ENCODE results near the gene CLDN8. TPM values are rescaled to one million over a fixed set of nuclear protein-coding genes. Genes with fewer than 3 reads are reported as not detected.

Gene CLDN8
- total RNA-seq, 2 donors from 2014 or later: not detected

DNA sequence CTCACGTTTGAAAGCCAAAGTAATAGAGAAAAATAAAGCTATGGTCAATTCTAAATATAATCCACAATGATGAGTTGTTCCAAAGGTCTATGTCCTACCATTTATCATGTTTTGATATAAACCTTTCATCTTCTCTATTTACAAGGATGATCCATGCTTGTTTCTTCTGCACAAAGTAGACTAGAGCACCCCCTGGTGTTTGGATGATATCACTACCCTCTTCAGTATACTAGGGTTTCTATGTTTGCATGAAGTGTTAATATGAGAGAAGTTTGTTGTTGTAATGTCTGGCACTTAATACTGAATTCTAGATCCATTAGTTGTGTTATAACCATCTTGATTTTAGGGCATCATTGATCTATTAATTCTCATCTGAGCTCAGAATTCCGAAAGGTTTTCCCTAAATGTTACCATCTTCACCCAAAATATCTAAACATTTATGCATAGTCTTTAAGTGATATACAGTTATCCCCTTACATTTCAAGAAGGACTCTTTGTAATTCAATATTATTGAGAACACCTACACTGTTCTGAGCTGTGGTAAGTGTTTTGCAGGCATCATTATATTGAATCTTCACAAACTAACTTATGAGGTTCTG, 21.1 kb downstream of the CLDN8 start:
- peak; percentile 54 for DNase-seq
- WGBS, 2 experiments (ENCODE audit: insufficient coverage in 1 of 2, insufficient read length in 1 of 2): 86% methylated on average over 1 of the region's 2 CpGs; no CpG with 5 or more reads in 1 of the 2 experiments

DNA sequence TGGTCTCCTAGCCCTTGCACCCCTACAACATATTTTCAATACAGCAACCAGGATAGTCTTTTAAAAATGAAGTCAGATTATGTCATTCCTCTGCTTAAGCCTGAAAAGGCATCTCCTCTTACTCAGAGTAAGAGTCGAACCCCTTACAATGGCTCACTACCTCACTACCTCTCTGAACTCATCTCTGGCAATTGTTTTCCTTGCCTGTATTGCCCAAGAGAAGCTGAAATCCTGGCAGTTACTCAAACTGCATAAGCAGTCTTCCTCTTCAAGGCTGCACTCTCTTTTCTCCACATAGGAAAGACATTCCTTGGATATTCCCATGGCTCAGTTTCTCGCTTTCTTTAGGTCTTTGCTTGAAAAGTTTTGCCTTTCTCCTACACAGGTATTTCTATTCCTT, 22.7 kb downstream of the CLDN8 start:
- Mint-ChIP-seq H3K36me3 (ENCODE audit: low read depth) (no peaks in the 10 kb centered on the region), H3K4me3 (no peak overlapping the region), H3K4me1 (no peaks in the 10 kb centered on the region), H3K27me3 (ENCODE audit: insufficient read depth) (no peaks in the 10 kb centered on the region), H3K9me3 (no peaks in the 10 kb centered on the region), H3K27ac (no peak overlapping the region)
- H3K27me3 ChIP-seq (ENCODE audit: control insufficient read depth, insufficient read depth, low read length, poor library complexity, severe bottlenecking): no peaks in the 10 kb centered on the region
- no peak overlapping the region for H3K27ac ChIP-seq (ENCODE audit: low read depth, low read length)
- H3K36me3 ChIP-seq (ENCODE audit: control insufficient read depth, insufficient read depth, low read length): no peaks in the 10 kb centered on the region
- H3K4me3 ChIP-seq (ENCODE audit: low read length): no peak overlapping the region
- H3K9me3 ChIP-seq (ENCODE audit: control insufficient read depth, low read length): no peaks in the 10 kb centered on the region
- DNase-seq: no peak
- no peak overlapping the region for H3K9ac ChIP-seq (ENCODE audit: extremely low read depth, low read length, poor library complexity, severe bottlenecking)
- TF ChIP-seq, protein P1, sequence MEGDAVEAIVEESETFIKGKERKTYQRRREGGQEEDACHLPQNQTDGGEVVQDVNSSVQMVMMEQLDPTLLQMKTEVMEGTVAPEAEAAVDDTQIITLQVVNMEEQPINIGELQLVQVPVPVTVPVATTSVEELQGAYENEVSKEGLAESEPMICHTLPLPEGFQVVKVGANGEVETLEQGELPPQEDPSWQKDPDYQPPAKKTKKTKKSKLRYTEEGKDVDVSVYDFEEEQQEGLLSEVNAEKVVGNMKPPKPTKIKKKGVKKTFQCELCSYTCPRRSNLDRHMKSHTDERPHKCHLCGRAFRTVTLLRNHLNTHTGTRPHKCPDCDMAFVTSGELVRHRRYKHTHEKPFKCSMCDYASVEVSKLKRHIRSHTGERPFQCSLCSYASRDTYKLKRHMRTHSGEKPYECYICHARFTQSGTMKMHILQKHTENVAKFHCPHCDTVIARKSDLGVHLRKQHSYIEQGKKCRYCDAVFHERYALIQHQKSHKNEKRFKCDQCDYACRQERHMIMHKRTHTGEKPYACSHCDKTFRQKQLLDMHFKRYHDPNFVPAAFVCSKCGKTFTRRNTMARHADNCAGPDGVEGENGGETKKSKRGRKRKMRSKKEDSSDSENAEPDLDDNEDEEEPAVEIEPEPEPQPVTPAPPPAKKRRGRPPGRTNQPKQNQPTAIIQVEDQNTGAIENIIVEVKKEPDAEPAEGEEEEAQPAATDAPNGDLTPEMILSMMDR (conservative IDR thresholded peaks at IDR 0.05): no peak
- no peaks in the 10 kb centered on the region for H3K4me1 ChIP-seq (ENCODE audit: control insufficient read depth, insufficient read depth, low read length)
- 92 to 94% methylated on average over 2 of the region's 2 CpGs for WGBS, 2 experiments (ENCODE audit: insufficient coverage in 1 of 2, insufficient read length in 1 of 2)

More for the DNA sequence above, 21.1 kb downstream of the CLDN8 start:
- H3K9ac ChIP-seq (ENCODE audit: extremely low read depth, low read length, poor library complexity, severe bottlenecking): no peak overlapping the region
- H3K27me3 ChIP-seq (ENCODE audit: control insufficient read depth, insufficient read depth, low read length, poor library complexity, severe bottlenecking): no peaks in the 10 kb centered on the region
- no peak overlapping the region for H3K4me3 ChIP-seq (ENCODE audit: low read length)
- no peaks in the 10 kb centered on the region for H3K4me1 ChIP-seq (ENCODE audit: control insufficient read depth, insufficient read depth, low read length)
- Mint-ChIP-seq H3K9me3 (no peaks in the 10 kb centered on the region), H3K4me1 (no peaks in the 10 kb centered on the region), H3K4me3 (no peak overlapping the region), H3K27ac (no peak overlapping the region), H3K27me3 (ENCODE audit: insufficient read depth) (no peaks in the 10 kb centered on the region), H3K36me3 (ENCODE audit: low read depth) (no peaks in the 10 kb centered on the region)
- H3K9me3 ChIP-seq (ENCODE audit: control insufficient read depth, low read length): no peaks in the 10 kb centered on the region
- no peaks in the 10 kb centered on the region for H3K36me3 ChIP-seq (ENCODE audit: control insufficient read depth, insufficient read depth, low read length)
- TF ChIP-seq, protein P1 (conservative IDR thresholded peaks at IDR 0.05): peak; percentile 91
- no peak overlapping the region for H3K27ac ChIP-seq (ENCODE audit: low read depth, low read length)

DNA sequence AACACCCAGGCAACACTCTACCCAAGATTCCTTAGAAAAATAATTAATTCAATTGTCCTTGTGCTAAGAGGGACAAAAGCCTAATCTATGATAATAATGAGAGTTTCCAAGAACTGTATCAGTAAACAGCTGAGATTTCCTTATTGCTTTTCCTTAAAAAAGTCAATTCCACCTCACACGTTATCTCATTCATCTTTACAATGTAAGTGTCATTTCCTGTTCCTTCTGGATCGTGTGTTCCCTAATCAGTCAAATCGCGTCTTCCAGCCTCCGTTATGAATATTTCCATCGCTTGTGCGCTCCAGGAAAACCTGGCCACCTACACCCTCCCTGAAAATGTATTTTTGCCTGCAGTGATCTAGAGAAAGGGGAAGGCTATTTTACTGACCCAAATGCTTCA, 25.3 kb downstream of the CLDN8 start:
- Histone ChIP-seq H3K9ac (ENCODE audit: extremely low read depth, low read length, poor library complexity, severe bottlenecking) (no peak overlapping the region), H3K27ac (ENCODE audit: low read depth, low read length) (no peak overlapping the region), H3K4me1 (ENCODE audit: control insufficient read depth, insufficient read depth, low read length) (no peaks in the 10 kb centered on the region), H3K9me3 (ENCODE audit: control insufficient read depth, low read length) (no peaks in the 10 kb centered on the region), H3K4me3 (ENCODE audit: low read length) (no peak overlapping the region), H3K27me3 (ENCODE audit: control insufficient read depth, insufficient read depth, low read length, poor library complexity, severe bottlenecking) (no peaks in the 10 kb centered on the region), H3K36me3 (ENCODE audit: control insufficient read depth, insufficient read depth, low read length) (no peaks in the 10 kb centered on the region)
- no peak for DNase-seq
- Mint-ChIP-seq H3K36me3 (ENCODE audit: low read depth) (no peaks in the 10 kb centered on the region), H3K9me3 (no peaks in the 10 kb centered on the region), H3K4me1 (no peaks in the 10 kb centered on the region), H3K4me3 (no peak overlapping the region), H3K27ac (no peak overlapping the region), H3K27me3 (ENCODE audit: insufficient read depth) (no peaks in the 10 kb centered on the region)
- 94 to 97% methylated on average over 7 of the region's 7 CpGs for WGBS, 2 experiments (ENCODE audit: insufficient coverage in 1 of 2, insufficient read length in 1 of 2)
- TF ChIP-seq, protein P1 (conservative IDR thresholded peaks at IDR 0.05): no peak

Measured in endodermal cell (in vitro differentiated cells).